GM10266 (cell line): ENCODE measurements around the gene RHBDF2.

Experiments
- DNase-seq: peaks from one replicate; pipeline ENCODE4 v3.0.0; 2012; ENCODE audit errors: extremely low spot score
- CTCF ChIP-seq: IDR thresholded peaks from 2 replicates; pipeline ENCODE4 v1.5.1; 2012; ENCODE audit warnings: mild to moderate bottlenecking, low read depth; ENCODE audit not compliant: control insufficient read depth, insufficient read depth; ENCODE audit errors: missing control alignments

The RHBDF2 gene

GRCh38 chr17:76422860-76423259 is 78.4 kb downstream of the RHBDF2 start:
- DNase-seq, result no peak
- no peak for TF ChIP-seq CTCF

- no peak for TF ChIP-seq CTCF
- DNase-seq, result no peak
Observed at GRCh38 chr17:76422406-76422805, 78.8 kb downstream of the RHBDF2 start.

GRCh38 chr17:76421044-76421407 is 80.2 kb downstream of the RHBDF2 start:
- TF ChIP-seq CTCF, result no peak
- no peak for DNase-seq
